HUES64 (cell line): ENCODE data around the gene CNTNAP2.
"Not testable (repeated sequence)": the region's sequence is repeated elsewhere in the genome, so short reads cannot be mapped to it uniquely, and the experiment has no call there.

Experiments used
- H3K27ac ChIP-seq: 2 replicates; pipeline ENCODE4 v1.7.0; 2013; ENCODE audit warnings: low read depth, low read length, inconsistent platforms
- H3K27me3 ChIP-seq: 2 replicates; pipeline ENCODE4 v1.6.1; 2013; ENCODE audit warnings: mild to moderate bottlenecking, low read length; ENCODE audit not compliant: insufficient read depth
- H3K36me3 ChIP-seq: 2 replicates; pipeline ENCODE4 v1.6.1; 2013; ENCODE audit warnings: mild to moderate bottlenecking, low read length; ENCODE audit not compliant: insufficient read depth
- H3K4me1 ChIP-seq: 2 replicates; pipeline ENCODE4 v1.6.1; 2013; ENCODE audit warnings: mild to moderate bottlenecking, low read length, moderate library complexity; ENCODE audit not compliant: insufficient read depth
- H3K4me3 ChIP-seq: 2 replicates; pipeline ENCODE4 v1.5.1; 2013; ENCODE audit warnings: mild to moderate bottlenecking, low read length, moderate library complexity
- H3K9ac ChIP-seq: 2 replicates; pipeline ENCODE4 v1.6.1; 2013; ENCODE audit warnings: mild to moderate bottlenecking, low read depth, low read length
- H3K9me3 ChIP-seq: 2 replicates; pipeline ENCODE4 v1.6.1; 2013; ENCODE audit warnings: low read depth, low read length; ENCODE audit not compliant: insufficient read depth
- WGBS: fragments of 150-250, 120-280 bp; methylation state at CpG from one replicate; pipeline ENCODE4 v1.1.7; 2013; ENCODE audit warnings: missing lambda C conversion rate; 5-methylcytosine and 5-hydroxymethylcytosine counted together

The CNTNAP2 gene

GRCh38 chr7:147756300-147756699, 1639.7 kb downstream of the CNTNAP2 start:
- WGBS = 88% methylated on average over 1 of the region's 1 CpG
- no peaks in the 10 kb centered on the region for H3K4me1 ChIP-seq
- no peaks in the 10 kb centered on the region for H3K27me3 ChIP-seq
- no peaks in the 10 kb centered on the region for H3K36me3 ChIP-seq
- H3K9ac ChIP-seq = no peak overlapping the region
- no peak overlapping the region for H3K4me3 ChIP-seq
- no peak overlapping the region for H3K27ac ChIP-seq
- no peaks in the 10 kb centered on the region for H3K9me3 ChIP-seq

DNA sequence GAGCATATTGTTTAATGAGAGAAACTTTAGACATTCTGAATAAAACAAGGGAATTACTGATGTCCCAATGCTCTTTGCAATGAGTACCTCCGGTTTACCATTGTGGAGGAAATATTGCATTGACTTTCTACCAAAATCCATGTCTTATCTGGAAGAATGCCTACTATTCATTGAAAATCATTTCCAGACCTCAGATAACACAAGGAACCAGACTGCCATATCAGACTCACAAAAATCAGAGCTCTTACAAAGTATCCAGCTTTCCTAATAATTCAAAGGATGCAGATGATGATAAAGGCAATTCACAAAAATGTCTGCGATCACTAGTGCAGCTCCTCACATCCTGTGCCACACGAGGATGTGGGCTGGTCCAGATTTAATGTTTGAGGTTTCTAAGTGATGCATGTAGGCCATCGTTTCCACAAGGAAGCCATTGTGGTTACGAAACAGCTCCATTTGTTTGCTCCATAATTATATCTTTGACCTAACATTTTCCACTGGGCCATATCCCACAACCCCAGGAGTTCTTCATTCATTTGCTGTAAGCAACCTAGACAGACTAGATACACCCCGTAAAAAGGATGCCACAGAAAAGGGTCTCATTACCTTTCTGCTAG, 1642.8 kb downstream of the CNTNAP2 start:
- no peak overlapping the region for H3K9ac ChIP-seq
- H3K36me3 ChIP-seq = no peaks in the 10 kb centered on the region
- no peaks in the 10 kb centered on the region for H3K27me3 ChIP-seq
- no peaks in the 10 kb centered on the region for H3K4me1 ChIP-seq
- no peak overlapping the region for H3K4me3 ChIP-seq
- no peak overlapping the region for H3K27ac ChIP-seq
- 97% methylated on average over 6 of the region's 6 CpGs for WGBS
- no peaks in the 10 kb centered on the region for H3K9me3 ChIP-seq

GRCh38 chr7:147765301-147765700, 1648.7 kb downstream of the CNTNAP2 start:
- H3K9ac ChIP-seq = no peak overlapping the region
- no peaks in the 10 kb centered on the region for H3K36me3 ChIP-seq
- no peaks in the 10 kb centered on the region for H3K9me3 ChIP-seq
- no peak overlapping the region for H3K4me3 ChIP-seq
- no peaks in the 10 kb centered on the region for H3K4me1 ChIP-seq
- H3K27ac ChIP-seq = no peak overlapping the region
- no peaks in the 10 kb centered on the region for H3K27me3 ChIP-seq
- 100% methylated on average over 3 of the region's 4 CpGs for WGBS

- no peak overlapping the region for H3K4me3 ChIP-seq
- no peaks in the 10 kb centered on the region for H3K4me1 ChIP-seq
- H3K36me3 ChIP-seq = no peaks in the 10 kb centered on the region
- no peaks in the 10 kb centered on the region for H3K27me3 ChIP-seq
- WGBS = 74% methylated on average over 2 of the region's 3 CpGs
- H3K9me3 ChIP-seq = no peaks in the 10 kb centered on the region
- no peak overlapping the region for H3K9ac ChIP-seq
- no peak overlapping the region for H3K27ac ChIP-seq
Measured at GRCh38 chr7:147771344-147771743, 1654.7 kb downstream of the CNTNAP2 start.

DNA sequence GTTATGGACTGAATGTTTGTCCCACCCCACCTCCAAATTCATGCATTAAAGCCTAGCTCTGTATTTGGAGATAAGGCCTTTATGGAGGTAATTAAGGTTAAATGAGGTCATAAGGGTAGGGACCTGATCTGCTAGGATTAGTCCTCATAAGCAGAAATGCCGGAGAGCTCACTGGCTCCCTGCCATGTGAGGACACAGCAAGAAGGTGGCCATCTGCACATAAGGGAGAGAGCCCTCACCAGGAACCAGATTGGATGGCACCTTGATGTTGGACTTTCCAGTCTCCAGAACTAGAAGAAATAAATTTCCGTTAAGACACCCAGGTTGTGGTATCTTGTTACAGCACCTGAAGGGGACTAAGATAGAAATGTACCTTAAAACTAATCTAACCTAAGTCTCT, 1657.9 kb downstream of the CNTNAP2 start:
- Histone ChIP-seq H3K4me3 (no peak overlapping the region), H3K9me3 (no peaks in the 10 kb centered on the region), H3K9ac (no peak overlapping the region), H3K27ac (no peak overlapping the region), H3K27me3 (no peaks in the 10 kb centered on the region), H3K36me3 (no peaks in the 10 kb centered on the region), H3K4me1 (no peaks in the 10 kb centered on the region)
- 96% methylated on average over 2 of the region's 2 CpGs for WGBS

GRCh38 chr7:147775516-147776284, 1659.1 kb downstream of the CNTNAP2 start:
- H3K4me3 ChIP-seq = no peak overlapping the region
- H3K9me3 ChIP-seq = no peaks in the 10 kb centered on the region
- 100% methylated on average over 1 of the region's 1 CpG for WGBS

GRCh38 chr7:147777309-147777708, 1660.7 kb downstream of the CNTNAP2 start:
- no peaks in the 10 kb centered on the region for H3K27me3 ChIP-seq
- WGBS = 92% methylated on average over 3 of the region's 3 CpGs
- no peaks in the 10 kb centered on the region for H3K9me3 ChIP-seq
- H3K4me3 ChIP-seq = no peak overlapping the region
- no peak overlapping the region for H3K9ac ChIP-seq
- no peaks in the 10 kb centered on the region for H3K36me3 ChIP-seq
- no peaks in the 10 kb centered on the region for H3K4me1 ChIP-seq
- no peak overlapping the region for H3K27ac ChIP-seq

More at GRCh38 chr7:147775516-147776284, 1659.1 kb downstream of the CNTNAP2 start:
- no peaks in the 10 kb centered on the region for H3K36me3 ChIP-seq
- no peak overlapping the region for H3K27ac ChIP-seq
- no peaks in the 10 kb centered on the region for H3K4me1 ChIP-seq
- no peak overlapping the region for H3K9ac ChIP-seq
- no peaks in the 10 kb centered on the region for H3K27me3 ChIP-seq

DNA sequence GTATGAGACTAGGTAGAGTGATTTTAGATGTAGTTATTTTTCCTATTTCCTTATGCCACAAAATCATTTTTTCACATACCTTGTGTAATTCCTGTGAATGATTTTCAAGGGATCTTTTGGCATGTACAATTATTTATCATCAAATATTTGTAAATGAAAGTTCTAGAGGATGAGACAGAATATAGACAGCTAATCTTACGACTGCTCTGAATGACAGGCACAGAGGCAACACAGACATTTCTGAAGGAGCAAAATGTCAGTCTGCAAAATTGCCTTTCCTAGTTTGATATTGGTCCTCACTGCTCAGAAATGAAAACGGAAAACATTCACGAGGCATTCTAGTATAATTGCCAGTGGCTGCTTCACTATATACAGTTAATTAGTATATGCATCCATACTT, 1663.3 kb downstream of the CNTNAP2 start:
- 98% methylated on average over 2 of the region's 3 CpGs for WGBS

DNA sequence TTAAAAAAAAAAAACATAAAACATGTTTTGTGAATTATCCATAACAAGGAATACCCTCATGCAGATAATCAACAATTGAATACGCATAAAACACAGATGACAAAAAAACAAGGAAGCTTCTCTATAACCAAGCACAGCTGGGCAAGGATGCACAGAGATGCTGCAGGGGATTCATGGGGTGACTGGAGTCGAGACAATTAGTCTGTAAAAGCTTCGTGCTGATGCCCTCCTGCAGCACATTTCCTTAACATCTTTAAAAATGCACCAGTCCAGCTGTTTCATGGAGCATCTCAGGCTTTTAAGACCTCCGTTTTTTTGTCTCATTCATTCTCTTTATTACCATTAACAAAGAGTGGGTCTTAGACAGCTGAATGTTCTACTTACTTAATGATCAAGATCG, 1680.0 kb downstream of the CNTNAP2 start:
- Histone ChIP-seq H3K9ac (no peak overlapping the region), H3K27ac (no peak overlapping the region), H3K4me3 (no peak overlapping the region), H3K9me3 (no peaks in the 10 kb centered on the region), H3K27me3 (no peaks in the 10 kb centered on the region), H3K36me3 (no peaks in the 10 kb centered on the region), H3K4me1 (no peaks in the 10 kb centered on the region)
- WGBS = 87% methylated on average over 4 of the region's 5 CpGs

More for the DNA sequence above, 1663.3 kb downstream of the CNTNAP2 start:
- no peaks in the 10 kb centered on the region for H3K36me3 ChIP-seq
- H3K4me3 ChIP-seq = no peak overlapping the region
- H3K27me3 ChIP-seq = no peaks in the 10 kb centered on the region
- no peak overlapping the region for H3K27ac ChIP-seq
- H3K9ac ChIP-seq = no peak overlapping the region
- no peaks in the 10 kb centered on the region for H3K4me1 ChIP-seq
- no peaks in the 10 kb centered on the region for H3K9me3 ChIP-seq

DNA sequence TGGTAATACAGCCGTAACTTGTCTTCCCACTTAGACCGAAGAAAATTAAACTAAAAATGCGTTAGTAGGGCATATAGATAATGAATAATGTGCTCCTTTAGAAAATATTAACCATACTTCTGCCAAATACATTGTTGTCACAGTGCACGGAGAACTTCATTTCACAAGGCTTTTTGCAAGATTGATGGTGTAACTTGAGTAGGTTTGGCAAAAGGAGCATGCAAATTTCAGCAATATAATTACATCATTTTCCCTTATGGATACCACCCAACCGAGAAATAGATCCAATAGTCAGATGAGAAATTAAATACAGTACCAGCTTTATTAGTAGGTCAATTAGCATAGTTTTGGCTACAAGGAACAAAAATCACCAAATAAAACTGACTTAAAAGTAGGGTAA, 1681.4 kb downstream of the CNTNAP2 start:
- no peak overlapping the region for H3K9ac ChIP-seq
- no peaks in the 10 kb centered on the region for H3K36me3 ChIP-seq
- H3K4me1 ChIP-seq = no peaks in the 10 kb centered on the region
- H3K9me3 ChIP-seq = no peaks in the 10 kb centered on the region; the same call in 1 of the 2 replicates
- WGBS = 100% methylated on average over 3 of the region's 5 CpGs
- H3K27me3 ChIP-seq = no peaks in the 10 kb centered on the region
- no peak overlapping the region for H3K27ac ChIP-seq
- H3K4me3 ChIP-seq = no peak overlapping the region

GRCh38 chr7:147801762-147802161, 1685.2 kb downstream of the CNTNAP2 start:
- H3K9me3 ChIP-seq = peaks cover 11% of the 10 kb centered on the region; the same call in 1 of the 2 replicates
- not testable (repeated sequence) for H3K36me3 ChIP-seq, H3K9ac ChIP-seq, H3K4me3 ChIP-seq, H3K27me3 ChIP-seq, H3K4me1 ChIP-seq, H3K27ac ChIP-seq
- WGBS = 97% methylated on average over 16 of the region's 30 CpGs
